ENCODE measurements around the gene CDK5R2.
"Not testable (repeated sequence)": the region's sequence is repeated elsewhere in the genome, so short reads cannot be mapped to it uniquely, and the experiment has no call there.

CDK5R2 gene

GRCh38 chr2:218959141-218959731 lies at the start of gene CDK5R2:
TSS of gene CDK5R2 (plus strand) at chr2:218959666. CDS start at chr2:218959821, 155 bp downstream.
- DNase-seq = no peak

GRCh38 chr2:218910741-218911140 lies 48.7 kb upstream of the CDK5R2 start:
- no peak for DNase-seq

- no peak for DNase-seq
These were observed 39.0 kb upstream of the CDK5R2 start for GRCh38 chr2:218920504-218920903.

GRCh38 chr2:218924757-218925156 lies 34.7 kb upstream of the CDK5R2 start:
- no peak for DNase-seq

GRCh38 chr2:218925434-218925833 lies 34.0 kb upstream of the CDK5R2 start:
- no peak for DNase-seq

GRCh38 chr2:218927422-218927821 lies 32.0 kb upstream of the CDK5R2 start:
- DNase-seq = no peak

GRCh38 chr2:218927876-218928275 lies 31.6 kb upstream of the CDK5R2 start:
- no peak for DNase-seq

- DNase-seq = not testable (repeated sequence)
These were observed 29.0 kb upstream of the CDK5R2 start for GRCh38 chr2:218930488-218930887.

GRCh38 chr2:218931751-218932150 lies 27.7 kb upstream of the CDK5R2 start:
- DNase-seq = not testable (repeated sequence)

- DNase-seq = no peak
These were observed 14.6 kb upstream of the CDK5R2 start for GRCh38 chr2:218944759-218945404.

- no peak for DNase-seq
These were observed 12.8 kb upstream of the CDK5R2 start for GRCh38 chr2:218946621-218947020.

GRCh38 chr2:218952160-218952559 lies 7.3 kb upstream of the CDK5R2 start:
- DNase-seq = no peak

- no peak for DNase-seq
These were observed 6.0 kb upstream of the CDK5R2 start for GRCh38 chr2:218953366-218953954.

- DNase-seq = no peak
These were observed 4.7 kb upstream of the CDK5R2 start for GRCh38 chr2:218954541-218955300.

- no peak for DNase-seq
These were observed 3.4 kb upstream of the CDK5R2 start for GRCh38 chr2:218956039-218956438.

- DNase-seq = no peak
These were observed 1.8 kb upstream of the CDK5R2 start for GRCh38 chr2:218957671-218958070.

- no peak for DNase-seq
These were observed 1.2 kb upstream of the CDK5R2 start for GRCh38 chr2:218958276-218958675.

GRCh38 chr2:218959761-218960308 lies 369 bp downstream of the CDK5R2 start:
- DNase-seq = no peak

GRCh38 chr2:218960309-218961165 lies 1.1 kb downstream of the CDK5R2 start:
- DNase-seq = no peak

- no peak for DNase-seq
These were observed 1.8 kb downstream of the CDK5R2 start for GRCh38 chr2:218961229-218961628.

- DNase-seq = no peak
These were observed 2.4 kb downstream of the CDK5R2 start for GRCh38 chr2:218961651-218962570.
